DMS114 treated with DMSO at 0.1 percent for 48 hours (cell line): ENCODE data around the gene TRABD2B.

Experiments
- DNase-seq: peaks from one replicate; lab custom pipeline; 2025; ENCODE audit not compliant: unreplicated experiment; lab: John Stamatoyannopoulos, UW

Gene TRABD2B

GRCh38 chr1:47886141-47886540, 111.0 kb downstream of the TRABD2B start:
- DNase-seq = no peak

DNA sequence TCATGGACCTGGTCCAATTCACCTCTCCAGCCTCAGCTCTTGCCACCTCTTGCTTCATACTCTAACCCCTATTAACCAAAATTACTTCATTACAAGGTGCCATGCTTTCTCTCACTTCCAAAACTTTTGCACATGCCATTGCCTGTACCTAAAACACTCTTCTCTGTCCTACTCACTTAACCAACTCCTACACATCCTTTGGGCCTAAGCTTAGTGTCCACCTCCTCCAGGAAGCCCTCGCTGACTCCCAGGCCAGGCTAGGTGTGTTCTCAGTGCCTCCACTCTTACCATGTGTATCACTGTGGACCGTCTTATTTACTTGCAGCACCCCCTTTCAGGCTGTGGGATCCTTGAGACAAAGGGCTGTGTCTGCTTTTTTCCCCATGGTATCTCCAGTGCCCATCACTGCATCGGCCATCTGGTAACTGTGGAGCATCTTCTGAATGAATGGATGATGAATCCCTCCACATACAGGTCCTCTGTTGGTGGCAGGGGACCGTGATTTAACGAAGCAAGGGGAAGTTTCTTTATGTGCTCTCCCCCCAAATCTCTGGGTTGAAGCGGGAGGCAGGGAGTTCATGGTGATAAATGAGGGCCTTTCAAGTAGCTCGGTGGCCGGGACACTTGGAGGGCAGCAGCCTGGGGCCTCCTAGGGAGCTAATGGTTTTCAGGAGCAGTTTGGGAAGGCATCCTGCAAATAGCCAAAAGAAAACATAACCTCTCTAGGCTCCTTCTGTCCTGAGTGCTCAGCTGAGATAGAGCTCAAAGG, 111.9 kb downstream of the TRABD2B start:
- DNase-seq = no peak

DNA sequence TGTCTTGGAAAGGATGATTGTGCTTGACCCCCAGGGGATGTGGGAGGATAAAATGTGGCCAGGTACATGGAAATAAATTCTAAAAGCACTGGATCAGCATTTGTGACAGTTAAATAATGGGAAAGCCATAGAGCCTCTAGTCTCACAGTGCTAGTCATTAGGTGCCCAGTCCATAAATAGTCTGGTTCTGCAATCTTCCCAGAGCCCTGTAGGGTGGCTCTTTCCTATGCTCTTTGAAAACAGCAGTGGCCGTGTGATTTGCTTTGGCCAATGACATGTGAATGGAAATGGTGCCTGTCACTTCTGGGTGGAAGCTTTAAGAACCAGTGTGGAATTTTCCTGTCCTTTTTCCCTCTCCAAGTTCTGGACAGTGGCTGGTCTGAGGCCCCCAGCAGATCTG, 113.2 kb downstream of the TRABD2B start:
- no peak for DNase-seq

- no peak for DNase-seq
These were observed 115.4 kb downstream of the TRABD2B start for GRCh38 chr1:47881505-47882442.

- DNase-seq = no peak
These were observed 120.6 kb downstream of the TRABD2B start for GRCh38 chr1:47876587-47876963.

DNA sequence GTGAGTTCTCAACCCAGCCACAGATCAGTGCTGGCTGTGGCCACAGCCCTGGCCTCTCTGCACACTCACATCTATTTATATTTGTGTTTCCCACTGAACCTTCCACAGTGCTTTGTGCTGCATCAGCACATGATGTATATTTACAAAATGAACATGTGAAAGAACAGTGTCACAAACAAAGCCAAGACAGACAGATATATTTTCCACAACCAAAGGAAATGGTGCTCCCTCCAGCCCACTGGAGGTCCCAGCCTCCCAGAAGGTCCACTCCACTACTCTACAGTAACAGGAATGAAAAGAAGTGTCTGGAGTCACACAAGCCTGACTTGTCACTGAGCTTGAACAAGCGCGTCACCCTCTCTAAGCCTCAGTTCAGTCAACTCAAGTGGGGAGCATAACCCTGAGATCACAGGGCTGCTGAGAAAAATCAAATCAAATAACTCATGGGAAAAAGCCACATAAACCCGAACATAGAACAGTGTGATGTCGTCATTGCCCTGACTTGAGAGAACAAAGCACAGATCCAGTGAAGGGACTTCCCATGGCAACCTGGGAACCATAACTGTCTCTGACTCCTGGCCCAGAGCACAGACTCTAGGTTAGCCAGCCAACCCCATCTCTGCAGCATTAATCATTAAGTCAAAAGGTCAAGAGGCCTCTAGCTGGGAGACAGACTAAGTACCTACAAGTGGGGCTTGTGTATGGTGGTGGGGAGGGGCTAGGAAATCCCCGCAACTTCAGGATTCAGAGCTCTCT, 121.2 kb downstream of the TRABD2B start:
- no peak for DNase-seq

DNA sequence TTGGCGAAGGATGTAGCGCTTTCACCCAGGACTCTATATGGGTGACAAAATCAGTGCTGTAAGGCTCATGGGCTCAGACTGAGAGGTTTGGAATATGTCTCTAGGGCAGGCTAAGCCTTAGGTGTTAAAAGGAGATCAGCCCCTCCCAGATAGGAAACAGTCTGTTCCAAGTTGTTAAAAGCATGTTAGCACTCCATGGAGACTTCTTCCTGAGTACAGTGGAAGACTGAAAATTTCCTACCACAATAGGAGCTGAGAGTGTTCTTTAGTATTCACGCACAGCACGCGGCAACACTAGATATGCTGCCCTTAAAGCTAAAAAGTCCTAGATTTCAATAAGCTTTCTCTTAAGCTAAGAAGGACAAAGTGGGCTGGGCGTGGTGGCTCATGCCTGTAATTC, 122.1 kb downstream of the TRABD2B start:
- no peak for DNase-seq

DNA sequence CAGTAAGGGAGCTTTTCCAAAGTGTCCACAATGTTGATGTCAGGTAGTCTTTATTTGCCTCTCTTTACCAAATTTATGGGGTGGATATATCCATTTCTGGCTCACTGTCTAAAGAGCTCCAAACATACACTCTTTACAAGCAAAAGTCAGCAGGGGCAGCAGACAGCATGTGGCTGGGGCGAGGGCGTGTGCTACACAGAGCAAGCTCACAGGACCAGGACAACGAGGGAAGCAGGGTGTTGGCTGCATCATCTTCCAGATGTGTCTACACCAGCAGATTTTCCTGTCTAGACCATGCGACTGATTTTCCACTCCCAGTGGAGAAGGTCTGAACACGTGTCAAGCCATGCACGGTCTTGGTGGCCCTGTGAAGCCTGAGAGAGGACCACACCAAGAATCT, 123.8 kb downstream of the TRABD2B start:
- DNase-seq = no peak

DNA sequence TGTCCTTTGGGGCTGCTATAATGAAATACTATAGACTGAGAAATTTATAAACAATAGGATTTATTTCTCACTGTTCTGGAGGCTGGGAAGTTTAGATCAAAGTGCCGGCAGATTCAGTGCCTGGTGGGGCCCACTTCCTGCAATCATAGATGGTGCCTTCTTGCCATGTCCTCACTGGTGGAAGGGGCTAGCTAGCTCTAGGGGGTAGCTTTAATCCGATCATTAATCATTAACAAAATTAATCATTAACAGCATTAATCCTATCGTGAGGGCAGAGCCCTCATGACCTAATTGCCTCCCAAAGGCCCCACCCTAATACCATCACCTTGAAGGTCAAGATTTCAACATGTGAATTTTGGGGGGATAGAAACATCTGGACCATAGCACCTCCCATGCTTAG, 124.3 kb downstream of the TRABD2B start:
- DNase-seq = no peak

GRCh38 chr1:47871799-47872353, 125.3 kb downstream of the TRABD2B start:
- DNase-seq = no peak

GRCh38 chr1:47870946-47871676, 126.1 kb downstream of the TRABD2B start:
- no peak for DNase-seq

- DNase-seq = no peak
These were observed 126.7 kb downstream of the TRABD2B start for GRCh38 chr1:47870480-47870879.

GRCh38 chr1:47868348-47868676, 128.9 kb downstream of the TRABD2B start:
- no peak for DNase-seq

- DNase-seq = no peak
These were observed 129.5 kb downstream of the TRABD2B start for GRCh38 chr1:47867438-47868347.

DNA sequence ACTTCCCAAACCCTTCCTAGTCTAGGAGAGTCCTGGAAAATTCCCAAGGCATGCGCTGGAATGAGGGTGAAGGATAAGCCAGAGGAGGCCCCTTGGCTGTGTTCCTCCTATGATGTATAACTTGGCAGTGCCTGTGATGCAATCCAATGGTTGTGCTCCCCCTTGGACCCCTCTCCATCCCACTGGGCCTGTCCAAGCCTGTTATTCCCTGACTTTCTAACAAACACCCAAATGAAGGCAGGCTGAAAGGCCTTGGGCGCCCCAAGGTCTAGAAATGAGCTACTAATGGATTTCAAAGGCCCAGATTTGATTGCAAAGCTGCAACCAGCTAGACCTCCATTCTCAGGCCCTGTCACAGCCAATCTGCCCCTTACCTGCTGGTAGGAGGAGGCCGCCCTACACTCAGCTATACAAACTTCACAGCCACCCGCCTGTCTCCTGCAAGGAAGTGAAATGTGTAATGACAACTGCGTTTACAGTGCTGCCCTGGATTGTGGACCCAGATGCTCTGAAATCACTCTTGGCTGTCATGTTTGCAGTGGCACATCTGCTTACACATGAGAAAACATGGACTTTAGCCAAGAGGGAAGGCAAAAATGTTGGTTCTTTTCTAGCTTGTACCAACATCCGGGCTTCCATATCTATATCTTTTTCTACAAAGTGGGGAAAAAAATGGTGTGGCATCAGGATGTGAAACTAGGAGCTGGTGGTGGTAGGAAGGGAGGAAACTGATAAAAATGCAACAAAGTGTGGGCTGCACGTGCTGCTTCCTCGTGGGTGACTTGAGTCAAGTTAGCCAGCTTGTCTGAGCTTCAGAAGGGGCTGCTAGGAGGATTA, 130.4 kb downstream of the TRABD2B start:
- no peak for DNase-seq

DNA sequence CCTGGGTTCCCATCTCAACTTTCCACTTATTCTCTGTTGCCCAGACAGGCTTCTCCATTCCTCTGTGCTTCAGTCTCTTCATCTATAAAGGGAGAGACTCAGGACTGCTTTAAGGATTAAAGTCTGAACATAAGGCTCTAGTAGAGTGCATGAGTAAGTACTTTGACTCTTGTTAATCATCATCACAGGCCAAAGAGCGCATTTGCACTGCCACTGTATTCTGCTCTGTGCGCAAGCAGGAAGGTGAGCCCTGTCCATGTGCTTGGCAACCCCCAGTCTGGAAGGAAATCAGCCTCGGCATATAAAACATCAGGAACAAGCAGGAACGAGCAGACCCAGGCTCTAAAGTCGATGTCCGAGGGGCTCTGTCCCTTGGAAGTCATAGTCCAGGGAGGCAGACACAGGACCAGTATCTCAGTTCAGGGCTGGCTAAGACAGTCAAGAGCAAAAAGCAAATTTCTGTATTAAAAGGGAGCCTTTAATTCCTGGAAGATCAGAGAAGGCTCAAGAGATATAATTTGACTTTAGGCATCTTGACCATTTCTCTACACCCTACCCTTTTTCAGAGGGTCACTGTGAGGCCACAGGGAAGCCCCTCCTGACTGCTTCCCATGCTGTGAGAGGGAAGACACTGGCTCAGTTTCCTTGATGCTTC, 131.2 kb downstream of the TRABD2B start:
- no peak for DNase-seq

- DNase-seq = no peak
These were observed 138.0 kb downstream of the TRABD2B start for GRCh38 chr1:47859092-47859743.

DNA sequence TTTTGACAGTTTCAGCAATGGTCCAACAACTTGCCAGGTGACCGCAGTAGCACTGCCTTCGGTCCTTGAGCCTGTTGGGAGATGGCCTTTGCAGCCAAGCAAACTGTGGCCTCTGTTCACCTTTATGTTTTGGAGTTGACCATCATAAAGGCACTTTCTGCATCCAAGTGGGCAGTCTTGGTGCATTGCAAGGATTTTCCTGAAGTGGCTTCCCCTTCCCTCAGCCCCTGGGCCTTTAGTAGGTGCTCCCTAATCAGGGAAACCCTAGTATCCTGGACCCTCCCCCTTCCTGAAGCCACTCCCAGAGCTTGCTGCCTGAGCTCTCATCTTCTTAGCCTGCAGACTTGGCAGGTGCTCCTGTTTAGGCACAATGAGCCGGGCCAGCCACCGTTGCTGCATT, 140.2 kb downstream of the TRABD2B start:
- DNase-seq = no peak
